ENCODE results near the gene ATP1A2.

GRCh38 chr1:160125746-160126145, 10.2 kb downstream of the ATP1A2 start:
- TF ChIP-seq CTCF (IDR thresholded peaks at IDR 0.05) (no peak), POLR2A (IDR thresholded peaks at IDR 0.05) (no peak)
